Activated CD8-positive, alpha-beta memory T cell treated with anti-CD3 and anti-CD28 coated beads for 36 hours (primary cell): Measurements from ENCODE around the gene AP1B1. TPM values are rescaled to one million over a fixed set of nuclear protein-coding genes. Genes with fewer than 3 reads are reported as not detected.

Experiments used
- CTCF ChIA-PET: fragments of 350-600 bp; sonication (Branson Sonifier 250); formaldehyde crosslinking; loops from one replicate; lab custom pipeline; 2021; ENCODE audit warnings: antibody characterized with exemption; lab: Charles Lee
- POLR2A ChIA-PET: fragments of 350-600 bp; sonication (Branson Sonifier 250); formaldehyde crosslinking; loops from one replicate; lab custom pipeline; 2021; ENCODE audit warnings: antibody characterized with exemption; lab: Charles Lee
- total RNA-seq, 2 experiments: library from RNA; stranded (reverse); gene quantifications; one replicate each; pipeline ENCODE4 v1.2.3, GENCODE V29; 2021

The AP1B1 gene
- total RNA-seq, 2 experiments from 2014 or later = 75.4 to 76.5 TPM

DNA sequence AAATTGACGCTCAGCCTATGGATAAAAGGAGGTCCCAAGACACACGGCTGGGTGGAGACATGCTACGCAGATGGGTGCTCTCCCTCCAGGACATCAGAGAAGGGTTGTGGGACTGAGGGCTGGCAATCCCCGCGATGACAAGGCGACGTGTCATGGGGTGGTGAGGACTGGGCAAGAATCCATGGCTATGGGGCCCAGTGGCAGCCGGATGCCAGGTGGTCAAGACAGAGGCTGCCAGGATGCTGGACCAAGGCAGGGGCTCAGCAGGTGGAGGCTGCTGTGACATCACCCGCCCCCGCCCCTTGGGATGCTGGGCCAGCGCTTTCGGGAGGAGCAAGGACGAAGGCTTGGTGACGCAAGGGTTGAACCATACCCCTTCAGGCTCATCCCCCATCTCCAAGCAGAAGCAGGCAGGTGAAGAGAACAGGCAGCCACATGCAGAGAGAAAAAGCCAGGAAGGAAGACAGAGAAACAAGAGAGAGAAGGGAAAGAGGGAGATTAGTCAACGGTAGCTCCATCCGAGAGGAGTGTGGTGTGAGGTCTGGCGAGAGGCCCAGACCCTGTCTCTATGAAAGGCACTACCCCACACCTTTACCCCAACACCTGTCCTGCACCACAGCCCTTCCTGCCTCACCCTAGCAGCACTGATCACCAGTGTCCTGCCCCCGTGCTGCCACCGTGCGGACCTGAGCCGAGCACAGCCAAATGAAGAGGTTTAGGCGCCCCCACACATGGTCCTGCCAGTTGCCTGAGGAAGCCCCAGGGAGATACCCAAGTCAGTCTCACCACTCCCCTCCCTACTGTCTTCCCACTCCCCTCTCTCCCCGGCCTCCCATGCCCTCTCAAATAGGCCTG is 48.8 kb downstream of the AP1B1 start:
- POLR2A ChIA-PET = no interaction called here
- CTCF ChIA-PET = no interaction called here

- ChIA-PET CTCF (no interaction called here), POLR2A (no interaction called here)
These were observed 50.0 kb downstream of the AP1B1 start for GRCh38 chr22:29338398-29338797.

- ChIA-PET POLR2A (no interaction called here), CTCF (no interaction called here)
These were observed 50.6 kb downstream of the AP1B1 start for GRCh38 chr22:29337631-29338284.

DNA sequence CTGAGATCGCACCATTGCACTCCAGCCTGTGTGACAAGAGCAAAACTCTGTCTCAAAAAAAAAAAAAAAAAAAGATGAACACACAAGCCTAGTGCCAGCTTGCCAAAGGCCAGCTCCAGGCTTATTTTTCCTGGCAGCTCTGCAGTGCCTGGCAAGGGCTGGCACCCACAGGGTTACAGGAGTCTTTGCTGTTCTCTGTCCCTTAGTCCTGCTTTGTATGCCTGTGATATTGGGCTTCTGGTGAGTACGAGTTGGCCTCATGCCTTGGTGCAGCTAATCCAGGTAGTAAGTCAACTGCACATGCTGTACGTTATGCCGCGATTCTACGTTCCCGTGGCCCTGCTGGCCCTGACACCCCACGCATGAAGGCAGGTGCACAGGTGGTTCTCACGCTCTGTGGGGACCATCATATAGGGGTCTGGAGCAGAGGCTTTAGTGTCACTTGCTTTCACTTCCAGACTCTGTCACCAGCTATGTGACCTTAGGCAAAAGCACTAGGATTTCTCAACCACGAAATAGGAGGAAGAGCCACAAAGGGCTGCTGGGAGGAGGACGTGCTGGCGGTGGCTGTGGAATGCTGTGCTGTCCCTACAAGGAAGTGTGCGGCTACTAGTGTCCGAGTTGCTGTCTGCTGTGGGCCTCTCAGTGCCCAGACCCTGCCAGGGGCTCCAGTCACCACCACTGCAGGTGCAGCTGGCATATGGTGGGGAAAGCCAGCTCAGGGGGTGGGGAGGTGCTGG is 51.4 kb downstream of the AP1B1 start:
- ChIA-PET POLR2A (no interaction called here), CTCF (no interaction called here)

- ChIA-PET CTCF (interaction anchor here (1.3 kb wide), 1 partner anchor 23 kb away, joined by 3 read pairs; no protein-coding TSS in a partner anchor), POLR2A (no interaction called here)
These were observed 52.7 kb downstream of the AP1B1 start for GRCh38 chr22:29335656-29336055.

DNA sequence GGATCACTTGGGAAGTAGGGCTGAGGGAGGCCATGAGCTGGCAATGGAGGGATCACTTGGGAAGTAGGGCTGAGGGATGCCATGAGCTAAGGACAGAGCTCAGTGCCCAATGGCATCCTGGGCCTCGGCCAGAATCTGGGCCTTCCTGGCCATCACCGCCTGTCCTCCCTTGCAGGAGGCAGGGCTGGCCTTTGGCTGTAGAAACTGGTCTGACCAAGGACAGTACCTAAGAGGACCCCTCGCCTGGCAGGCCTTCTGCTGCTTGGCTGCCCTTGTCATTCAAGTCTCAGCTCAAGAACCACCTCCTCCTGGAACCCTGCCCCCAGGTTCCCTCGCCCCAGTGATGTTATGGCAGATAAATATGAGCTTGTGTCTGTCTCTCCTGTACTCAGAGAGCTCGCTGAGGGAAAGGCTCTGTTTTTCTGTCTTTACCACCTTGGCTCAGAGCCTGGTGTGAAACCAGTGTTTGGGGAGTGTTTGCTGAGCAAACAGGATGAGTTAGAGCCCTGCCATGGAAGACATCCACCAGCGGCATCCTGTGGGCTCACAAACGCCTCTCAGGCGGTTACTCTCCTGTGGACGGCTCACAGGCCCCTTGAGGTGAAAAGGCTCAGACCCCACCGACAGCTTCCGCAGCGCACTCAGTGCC is 53.5 kb downstream of the AP1B1 start:
- ChIA-PET CTCF (interaction anchor here (1.3 kb wide), 1 partner anchor 22 kb away, joined by 3 read pairs; no protein-coding TSS in a partner anchor), POLR2A (no interaction called here)

DNA sequence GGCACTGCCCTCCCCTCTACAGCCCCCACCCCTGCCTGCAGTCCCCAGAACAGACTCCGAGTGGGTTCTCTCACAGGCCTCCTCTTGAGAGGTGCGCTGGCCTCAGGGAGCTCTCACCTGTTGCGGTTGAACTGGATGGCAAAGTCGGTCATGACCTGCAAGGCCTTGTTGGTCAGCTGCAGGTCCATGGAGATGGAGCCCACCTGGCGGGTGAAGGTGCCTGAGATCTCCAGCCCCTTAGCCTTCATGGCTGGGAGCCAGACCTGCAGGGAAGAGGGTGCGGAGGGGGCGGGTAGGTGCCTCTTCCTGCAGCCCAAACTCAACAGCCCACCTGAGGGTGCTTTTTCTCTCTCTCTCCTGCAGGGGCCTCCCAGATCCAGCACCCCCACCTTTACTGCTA is 54.2 kb downstream of the AP1B1 start:
- POLR2A ChIA-PET = no interaction called here
- CTCF ChIA-PET = no interaction called here

GRCh38 chr22:29332886-29333496 is 55.4 kb downstream of the AP1B1 start:
- CTCF ChIA-PET = no interaction called here
- POLR2A ChIA-PET = no interaction called here

DNA sequence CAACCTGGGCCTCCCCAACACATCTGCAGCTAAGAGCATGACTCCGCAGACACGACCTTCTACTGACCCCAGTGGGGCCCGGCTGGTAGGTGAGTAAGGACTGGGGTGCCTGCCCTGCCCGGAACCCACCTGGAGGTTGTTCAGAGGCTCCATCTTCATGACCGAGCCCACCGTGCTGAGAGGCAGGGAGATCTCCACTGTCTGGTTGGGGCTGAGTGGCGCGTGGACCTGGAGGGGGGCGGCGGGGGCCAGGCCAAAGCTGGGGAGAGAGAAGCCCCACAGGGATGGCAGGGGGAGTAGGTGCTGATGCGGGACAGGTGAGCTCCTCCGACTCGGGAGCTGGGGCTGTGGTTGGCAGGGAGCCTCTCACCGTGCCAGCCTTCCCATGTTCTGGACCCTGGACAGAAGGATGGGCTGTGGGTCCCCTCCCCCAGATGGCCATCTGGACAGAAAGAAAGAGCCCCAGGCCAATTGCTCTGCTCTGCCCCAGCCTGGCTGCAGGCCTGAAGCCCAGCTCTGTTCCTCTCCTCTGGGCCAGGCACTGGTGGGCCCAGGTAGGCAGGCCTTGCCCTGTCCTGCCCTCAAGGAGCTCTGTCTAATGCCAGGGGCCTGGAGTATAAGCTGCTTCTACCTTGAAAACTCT is 56.6 kb downstream of the AP1B1 start:
- ChIA-PET POLR2A (no interaction called here), CTCF (no interaction called here)

GRCh38 chr22:29331213-29331612 is 57.2 kb downstream of the AP1B1 start:
- ChIA-PET CTCF (no interaction called here), POLR2A (no interaction called here)

DNA sequence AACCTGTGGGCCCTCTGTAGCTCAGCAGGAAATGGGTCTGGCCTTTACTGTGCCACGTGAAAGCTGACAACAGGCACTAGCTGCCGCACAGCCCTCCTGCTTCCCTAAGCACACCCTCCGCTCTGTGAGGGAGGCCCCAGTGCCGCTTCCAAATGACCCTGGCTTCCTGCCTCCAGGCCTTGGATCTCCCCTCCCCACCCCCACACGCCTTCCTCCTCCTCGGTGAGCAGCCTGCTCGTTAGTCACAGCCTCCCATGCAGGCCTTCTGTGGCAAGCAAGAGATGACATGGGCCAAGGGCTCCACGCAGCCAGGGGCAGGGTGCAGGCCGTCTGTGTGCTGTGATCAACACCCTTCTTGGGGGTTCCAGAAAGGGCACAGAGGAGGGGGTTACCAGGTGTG is 57.6 kb downstream of the AP1B1 start:
- ChIA-PET CTCF (no interaction called here), POLR2A (no interaction called here)

GRCh38 chr22:29330291-29330690 is 58.1 kb downstream of the AP1B1 start:
- POLR2A ChIA-PET = no interaction called here
- CTCF ChIA-PET = no interaction called here

GRCh38 chr22:29329581-29329980 is 58.8 kb downstream of the AP1B1 start:
- POLR2A ChIA-PET = no interaction called here
- CTCF ChIA-PET = no interaction called here

GRCh38 chr22:29328566-29329500 is 59.5 kb downstream of the AP1B1 start:
- ChIA-PET POLR2A (no interaction called here), CTCF (no interaction called here)

DNA sequence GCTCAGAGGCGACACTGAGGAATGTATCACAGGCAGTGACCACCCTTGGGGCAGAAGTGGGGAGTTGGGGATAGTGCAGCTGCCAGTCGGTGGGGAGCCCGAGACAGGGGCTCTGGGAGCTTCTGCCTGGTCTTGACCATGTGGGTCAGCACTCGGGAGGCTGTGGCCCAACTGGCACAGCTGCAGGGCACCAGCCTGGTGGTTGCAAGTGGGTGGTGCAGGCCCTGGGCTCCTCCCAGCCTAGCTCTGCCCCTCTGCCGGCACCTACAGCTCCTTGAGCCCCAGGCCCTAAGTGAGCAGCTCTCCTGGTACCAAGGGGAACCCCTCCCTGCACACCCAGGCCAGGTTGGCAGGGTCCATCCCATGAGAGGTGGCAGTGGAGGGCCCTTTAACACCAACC is 60.3 kb downstream of the AP1B1 start:
- CTCF ChIA-PET = no interaction called here
- POLR2A ChIA-PET = no interaction called here

DNA sequence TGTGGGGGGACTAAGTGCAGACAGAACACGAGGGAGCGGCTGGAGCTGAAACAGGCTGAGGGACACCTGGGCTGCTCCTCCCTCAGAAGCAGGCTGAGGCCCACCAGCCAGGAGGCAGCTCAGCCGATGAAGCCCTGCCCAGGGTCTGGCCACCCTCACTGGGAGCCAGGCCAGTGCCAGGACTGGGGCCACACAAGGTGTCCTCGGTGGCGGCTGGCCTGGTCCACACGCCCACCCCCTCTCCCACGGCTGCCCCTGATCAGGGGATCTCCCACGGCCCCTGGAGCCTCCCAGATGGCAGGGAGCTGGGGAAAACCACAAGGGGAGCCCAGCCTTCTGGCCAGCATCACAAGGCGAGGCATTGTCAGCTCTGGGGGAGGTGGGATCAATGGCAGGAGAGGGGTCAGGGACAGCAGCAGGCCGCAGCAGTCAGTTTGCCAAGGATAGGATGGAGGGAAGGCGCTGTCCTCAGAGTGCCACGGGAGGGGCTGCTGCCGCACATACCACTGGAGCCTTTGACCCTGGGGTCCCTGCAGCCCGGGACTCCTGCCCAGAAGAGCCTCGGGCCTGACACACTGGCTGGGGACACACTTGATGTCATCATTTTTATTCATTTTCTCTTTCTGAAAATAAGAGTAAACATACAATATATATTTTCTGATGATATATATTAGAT is 61.1 kb downstream of the AP1B1 start:
- POLR2A ChIA-PET = no interaction called here

GRCh38 chr22:29326481-29326880 is 61.9 kb downstream of the AP1B1 start:
- CTCF ChIA-PET = no interaction called here
- POLR2A ChIA-PET = no interaction called here

More for the DNA sequence above, 61.1 kb downstream of the AP1B1 start:
- CTCF ChIA-PET = no interaction called here
